HL-60 (cell line): ENCODE results near the gene CELF2.

Experiments
- DNase-seq, 2 experiments: peaks; one replicate each; pipeline ENCODE4 v3.0.0-alpha.2; 2010 to 2020; ENCODE audit warnings: low read depth in 1 of 2, low spot score in 1 of 2
- H3K27ac ChIP-seq: fragments of 250-450 bp; sonication (Bioruptor Pico); replicated peaks from 2 replicates; pipeline ENCODE4 v1.5.1; 2020; ENCODE audit warnings: mild to moderate bottlenecking, moderate library complexity
- H3K27me3 ChIP-seq: fragments of 250-450 bp; sonication (Bioruptor Pico); 2 replicates; pipeline ENCODE4 v1.5.1; 2021; ENCODE audit warnings: mild to moderate bottlenecking, moderate library complexity; ENCODE audit not compliant: insufficient read depth, poor library complexity, severe bottlenecking
- H3K4me3 ChIP-seq: replicated peaks from 2 replicates; pipeline ENCODE4 v1.5.1; 2011; ENCODE audit warnings: mild to moderate bottlenecking, control low read depth, low read length; ENCODE audit not compliant: insufficient read depth
- CTCF ChIP-seq: IDR thresholded peaks from one replicate; pipeline ENCODE4 v1.5.1; 2011; ENCODE audit warnings: low read length, control low read depth, inconsistent platforms; ENCODE audit not compliant: insufficient read depth
- GABPA ChIP-seq: IDR thresholded peaks from 2 replicates; pipeline ENCODE4 v1.6.1; 2012; ENCODE audit warnings: low read depth
- POLR2AphosphoS5 ChIP-seq: IDR thresholded peaks from 2 replicates; pipeline ENCODE4 v1.6.1; 2012; ENCODE audit warnings: low read depth
- SPI1 ChIP-seq: IDR thresholded peaks from 2 replicates; pipeline ENCODE4 v1.6.1; 2012; ENCODE audit warnings: low read depth, mild to moderate bottlenecking, borderline replicate concordance
- TF ChIP-seq, protein P1 (sequence below): IDR thresholded peaks from 2 replicates; pipeline ENCODE4 v1.6.1; 2012; ENCODE audit warnings: low read depth; ENCODE audit not compliant: insufficient replicate concordance

CELF2 gene

DNA sequence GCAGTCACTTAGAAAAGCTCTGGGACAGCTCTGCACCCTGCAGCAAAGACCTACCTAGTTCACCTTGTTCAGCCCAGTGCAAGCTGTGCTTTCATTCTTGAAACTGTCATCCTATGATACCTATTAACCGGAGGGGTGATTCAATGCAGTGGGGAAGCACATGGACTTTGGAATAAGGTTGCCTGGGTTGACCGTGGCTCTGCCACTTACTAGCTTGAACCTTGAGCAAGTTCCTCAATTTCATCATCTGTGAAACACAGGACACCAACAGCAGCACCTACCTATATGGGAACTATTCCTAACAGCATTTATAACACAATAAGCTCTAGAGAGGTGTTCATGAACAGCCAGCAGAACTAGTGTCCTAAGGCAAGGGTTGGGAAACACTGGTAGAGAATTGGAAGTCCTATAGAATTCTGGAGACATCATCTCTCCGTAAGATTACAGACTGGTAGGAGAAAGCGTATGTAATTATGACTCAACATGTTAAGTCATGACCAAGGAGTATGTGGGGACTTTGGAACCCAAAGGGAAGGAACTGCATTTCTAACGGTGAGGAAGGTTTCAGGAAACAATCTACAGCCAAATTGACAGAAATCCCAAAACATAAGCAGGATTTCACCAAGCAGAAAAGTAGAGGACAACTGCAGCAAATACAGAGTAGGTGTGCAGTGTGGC is 323.8 kb downstream of the CELF2 start:
- H3K27ac ChIP-seq: no peak overlapping the region
- no peak overlapping the region for H3K4me3 ChIP-seq
- peak in 1 of 2 experiments; percentile 35 for DNase-seq
- H3K27me3 ChIP-seq: no peaks in the 10 kb centered on the region
- no peak for TF ChIP-seq GABPA
- TF ChIP-seq SPI1: no peak
- TF ChIP-seq POLR2AphosphoS5: no peak
- TF ChIP-seq CTCF: no peak
- TF ChIP-seq, protein P1, sequence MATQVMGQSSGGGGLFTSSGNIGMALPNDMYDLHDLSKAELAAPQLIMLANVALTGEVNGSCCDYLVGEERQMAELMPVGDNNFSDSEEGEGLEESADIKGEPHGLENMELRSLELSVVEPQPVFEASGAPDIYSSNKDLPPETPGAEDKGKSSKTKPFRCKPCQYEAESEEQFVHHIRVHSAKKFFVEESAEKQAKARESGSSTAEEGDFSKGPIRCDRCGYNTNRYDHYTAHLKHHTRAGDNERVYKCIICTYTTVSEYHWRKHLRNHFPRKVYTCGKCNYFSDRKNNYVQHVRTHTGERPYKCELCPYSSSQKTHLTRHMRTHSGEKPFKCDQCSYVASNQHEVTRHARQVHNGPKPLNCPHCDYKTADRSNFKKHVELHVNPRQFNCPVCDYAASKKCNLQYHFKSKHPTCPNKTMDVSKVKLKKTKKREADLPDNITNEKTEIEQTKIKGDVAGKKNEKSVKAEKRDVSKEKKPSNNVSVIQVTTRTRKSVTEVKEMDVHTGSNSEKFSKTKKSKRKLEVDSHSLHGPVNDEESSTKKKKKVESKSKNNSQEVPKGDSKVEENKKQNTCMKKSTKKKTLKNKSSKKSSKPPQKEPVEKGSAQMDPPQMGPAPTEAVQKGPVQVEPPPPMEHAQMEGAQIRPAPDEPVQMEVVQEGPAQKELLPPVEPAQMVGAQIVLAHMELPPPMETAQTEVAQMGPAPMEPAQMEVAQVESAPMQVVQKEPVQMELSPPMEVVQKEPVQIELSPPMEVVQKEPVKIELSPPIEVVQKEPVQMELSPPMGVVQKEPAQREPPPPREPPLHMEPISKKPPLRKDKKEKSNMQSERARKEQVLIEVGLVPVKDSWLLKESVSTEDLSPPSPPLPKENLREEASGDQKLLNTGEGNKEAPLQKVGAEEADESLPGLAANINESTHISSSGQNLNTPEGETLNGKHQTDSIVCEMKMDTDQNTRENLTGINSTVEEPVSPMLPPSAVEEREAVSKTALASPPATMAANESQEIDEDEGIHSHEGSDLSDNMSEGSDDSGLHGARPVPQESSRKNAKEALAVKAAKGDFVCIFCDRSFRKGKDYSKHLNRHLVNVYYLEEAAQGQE: no peak

DNA sequence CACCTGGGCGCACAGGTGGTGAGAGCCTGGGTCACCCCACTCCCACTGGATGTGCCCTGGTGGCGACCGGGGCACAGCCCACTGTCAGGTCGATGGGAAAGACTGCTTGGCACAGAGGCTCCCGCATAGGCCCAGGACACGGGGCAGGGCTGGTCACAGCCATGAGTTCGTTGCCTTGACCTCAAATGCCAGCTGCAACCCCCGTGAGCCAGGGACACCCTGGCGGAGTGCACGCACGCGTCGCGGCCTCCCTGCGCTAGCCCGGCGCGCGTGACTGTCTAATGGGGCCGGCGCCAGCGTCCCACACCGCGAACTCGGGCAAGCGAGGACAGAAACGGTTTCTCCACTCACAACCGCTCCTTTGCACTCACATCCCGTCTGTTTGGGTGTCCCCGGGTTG is 326.4 kb downstream of the CELF2 start:
- Histone ChIP-seq H3K4me3 (no peak overlapping the region), H3K27me3 (no peaks in the 10 kb centered on the region), H3K27ac (peak overlapping the region; percentile 60; the same call in 1 of the 2 replicates)
- TF ChIP-seq CTCF (no peak), POLR2AphosphoS5 (no peak), SPI1 (no peak), GABPA (no peak)
- TF ChIP-seq, protein P1: no peak
- DNase-seq: no peak

- TF ChIP-seq CTCF (no peak), GABPA (peak; percentile 68)
- Histone ChIP-seq H3K4me3 (no peak overlapping the region; the same call in 1 of the 2 replicates), H3K27me3 (no peaks in the 10 kb centered on the region), H3K27ac (peak overlapping the region; percentile 60)
- DNase-seq: peak in 1 of 2 experiments; percentile 57
Observed at GRCh38 chr10:11344550-11344949, 326.9 kb downstream of the CELF2 start.
